ENCODE results near the gene OPCML.
A peak's percentile ranks its signal among the peaks of the same experiment; 100 is the strongest.

OPCML gene

GRCh38 chr11:132943706-132944568 lies 588.4 kb downstream of the OPCML start:
- H3K4me3 ChIP-seq (ENCODE audit: low read length) = peak overlapping the region; percentile 57
- peak; percentile 27 for DNase-seq (ENCODE audit: low read depth)
- TF ChIP-seq CTCF (conservative IDR thresholded peaks at IDR 0.05; ENCODE audit: low read length) = 0 out of 2 replicates have a peak, but pooled peaks have one; percentile 14

DNA sequence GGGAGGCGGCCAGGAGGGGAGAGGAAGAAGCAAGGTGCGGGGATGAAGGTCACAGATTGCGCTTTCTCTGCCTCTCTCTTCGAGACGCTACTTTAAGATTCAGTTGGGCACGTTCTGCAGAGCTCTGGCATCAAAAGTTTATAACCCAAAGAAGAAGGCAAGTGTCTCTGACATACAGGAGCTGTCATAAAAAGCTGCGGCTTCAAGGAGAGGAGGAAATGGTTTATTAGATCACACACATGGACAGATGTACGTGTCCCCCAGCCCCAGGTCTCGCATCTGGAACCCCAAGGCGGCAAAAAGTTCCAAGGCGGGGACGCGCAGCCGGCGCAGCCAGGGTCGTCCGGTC lies 589.0 kb downstream of the OPCML start:
- H3K4me3 ChIP-seq (ENCODE audit: low read length) = peak overlapping the region; percentile 57
- TF ChIP-seq CTCF (conservative IDR thresholded peaks at IDR 0.05; ENCODE audit: low read length) = no peak
- peak; percentile 13 for DNase-seq (ENCODE audit: low read depth)

DNA sequence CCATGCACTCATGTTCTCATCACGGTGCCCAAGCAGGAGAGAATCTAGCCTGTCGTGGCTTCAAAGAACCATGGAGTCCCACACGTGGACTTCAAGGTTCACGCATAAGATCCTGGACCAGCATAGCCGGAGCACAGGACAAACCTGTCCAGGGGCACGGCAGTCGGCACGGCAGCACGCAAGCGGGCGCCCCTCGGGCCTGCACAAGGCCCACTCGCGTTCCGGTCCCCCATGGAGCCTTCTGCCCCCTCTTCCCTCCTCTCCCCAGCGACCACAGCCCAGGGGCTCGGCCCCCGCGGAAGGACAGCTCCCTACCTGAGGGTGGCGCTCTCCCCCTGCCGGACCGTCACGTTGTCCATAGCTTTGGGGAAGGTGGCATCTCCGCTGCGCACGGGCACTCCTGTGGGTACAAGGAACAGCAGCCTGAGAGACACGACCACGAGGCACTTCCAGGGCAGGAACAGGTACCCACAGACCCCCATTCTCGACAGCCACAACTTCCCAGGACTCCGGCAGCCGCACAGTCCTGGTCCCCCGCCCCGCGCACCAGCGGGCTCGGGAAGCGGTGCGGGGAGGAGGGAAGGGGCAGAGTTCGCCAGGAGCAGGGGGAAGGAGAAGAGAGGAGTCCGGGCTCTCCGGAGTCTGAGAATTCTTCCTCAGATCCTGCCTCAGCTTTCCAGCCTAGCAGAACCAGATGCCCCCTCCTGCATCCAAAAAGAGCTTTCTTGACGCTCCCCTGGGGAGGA lies 589.5 kb downstream of the OPCML start:
- peak overlapping the region; percentile 57 for H3K4me3 ChIP-seq (ENCODE audit: low read length)
- no peak for TF ChIP-seq CTCF (conservative IDR thresholded peaks at IDR 0.05; ENCODE audit: low read length)
- DNase-seq (ENCODE audit: low read depth) = no peak

DNA sequence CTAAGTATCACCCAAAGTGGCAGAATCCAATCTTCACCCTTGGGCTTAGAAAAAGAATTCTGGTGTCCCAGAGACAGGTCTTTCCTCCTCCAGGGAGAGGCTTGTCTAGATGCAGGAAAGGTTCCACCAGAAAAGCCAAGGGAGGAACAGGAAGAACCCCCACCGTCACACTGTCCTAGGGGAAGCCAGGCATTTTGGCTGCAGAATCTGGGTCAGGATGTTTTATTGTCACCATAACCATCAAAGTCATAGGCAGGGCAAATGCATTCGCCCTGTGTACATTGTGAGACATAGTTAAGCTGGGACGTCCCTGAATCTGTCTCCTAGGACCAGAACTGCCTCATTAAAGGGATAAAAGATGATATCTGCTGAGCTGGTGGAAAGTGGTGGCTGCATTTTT lies 590.5 kb downstream of the OPCML start:
- no peak for DNase-seq (ENCODE audit: low read depth)
- no peak for TF ChIP-seq CTCF (conservative IDR thresholded peaks at IDR 0.05; ENCODE audit: low read length)
- H3K4me3 ChIP-seq (ENCODE audit: low read length) = no peak overlapping the region

DNA sequence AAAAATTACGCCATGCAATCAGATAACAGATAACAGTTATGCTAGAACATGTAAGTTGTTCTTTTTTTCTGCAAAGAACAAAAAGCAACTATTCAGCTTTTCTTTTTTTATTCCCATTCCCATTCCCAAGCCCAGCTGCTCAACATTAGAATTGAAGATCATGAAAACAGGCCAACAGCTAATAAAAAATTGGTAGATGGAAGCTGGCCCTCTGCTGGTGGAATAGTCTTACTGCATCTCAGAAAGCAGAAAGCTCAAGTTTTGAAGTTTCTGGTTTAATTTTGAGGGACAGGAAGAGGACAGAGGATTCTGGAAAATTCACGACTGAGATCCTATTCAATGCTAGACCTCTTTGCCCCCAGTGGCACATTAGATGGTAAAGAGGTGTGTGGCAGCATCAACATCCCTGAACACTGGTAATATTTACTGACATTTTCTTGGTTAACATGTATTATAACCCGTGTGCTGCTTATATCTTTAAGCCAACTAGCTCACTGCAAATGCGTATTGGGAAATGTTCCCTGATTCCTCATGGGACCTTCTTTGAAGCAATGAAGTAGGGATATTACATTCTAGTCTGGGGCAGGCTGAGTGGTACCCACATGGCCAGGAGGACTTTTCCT lies 591.2 kb downstream of the OPCML start:
- no peak overlapping the region for H3K4me3 ChIP-seq (ENCODE audit: low read length)
- TF ChIP-seq CTCF (conservative IDR thresholded peaks at IDR 0.05; ENCODE audit: low read length) = peak; percentile 91
- peak; percentile 48 for DNase-seq (ENCODE audit: low read depth)

GRCh38 chr11:132937016-132937415 lies 595.3 kb downstream of the OPCML start:
- TF ChIP-seq CTCF (conservative IDR thresholded peaks at IDR 0.05; ENCODE audit: low read length) = no peak
- H3K4me3 ChIP-seq (ENCODE audit: low read length) = no peak overlapping the region
- DNase-seq (ENCODE audit: low read depth) = no peak

Measured in AG10803 (cell line).